ENCODE measurements around the gene OPA3.

The OPA3 gene

GRCh38 chr19:45597425-45598111, 13.0 kb upstream of the OPA3 start:
- no peak for DNase-seq

- DNase-seq = no peak
Observed at GRCh38 chr19:45595814-45596213, 11.2 kb upstream of the OPA3 start.

- no peak for DNase-seq
Observed at GRCh38 chr19:45593520-45593919, 8.9 kb upstream of the OPA3 start.

- DNase-seq = no peak
Observed at GRCh38 chr19:45592366-45592765, 7.8 kb upstream of the OPA3 start.

GRCh38 chr19:45591638-45592005, 7.0 kb upstream of the OPA3 start:
- no peak for DNase-seq

- peak; percentile 83 for DNase-seq
Observed at GRCh38 chr19:45591004-45591637, 6.5 kb upstream of the OPA3 start.

GRCh38 chr19:45590300-45591003, 5.8 kb upstream of the OPA3 start:
- DNase-seq = no peak

- DNase-seq = no peak
Observed at GRCh38 chr19:45589768-45590167, 5.2 kb upstream of the OPA3 start.

GRCh38 chr19:45587873-45588272, 3.3 kb upstream of the OPA3 start:
- no peak for DNase-seq

GRCh38 chr19:45585158-45585577, 566 bp upstream of the OPA3 start:
- no peak for DNase-seq

- DNase-seq = no peak
Observed at GRCh38 chr19:45581576-45581975, 3.0 kb downstream of the OPA3 start.

- DNase-seq = no peak
Observed at GRCh38 chr19:45578861-45579260, 5.7 kb downstream of the OPA3 start.

GRCh38 chr19:45577111-45577905, 7.3 kb downstream of the OPA3 start:
- DNase-seq = no peak

- no peak for DNase-seq
Observed at GRCh38 chr19:45576682-45577081, 7.9 kb downstream of the OPA3 start.

GRCh38 chr19:45575216-45575615, 9.4 kb downstream of the OPA3 start:
- no peak for DNase-seq

- no peak for DNase-seq
Observed at GRCh38 chr19:45574526-45574925, 10.1 kb downstream of the OPA3 start.

- DNase-seq = no peak
Observed at GRCh38 chr19:45571457-45572220, 13.0 kb downstream of the OPA3 start.

- DNase-seq = peak; percentile 46
Observed at GRCh38 chr19:45569619-45570421, 14.8 kb downstream of the OPA3 start.

GRCh38 chr19:45568732-45569131, 15.9 kb downstream of the OPA3 start:
- DNase-seq = no peak

- DNase-seq = no peak
Observed at GRCh38 chr19:45567609-45568008, 17.0 kb downstream of the OPA3 start.

- DNase-seq = no peak
Observed at GRCh38 chr19:45564131-45564780, 20.3 kb downstream of the OPA3 start.
